HCT116 (cell line): ENCODE results near the gene UPF1. TPM values are rescaled to one million over a fixed set of nuclear protein-coding genes. Genes with fewer than 3 reads are reported as not detected.

Source experiments
- ATAC-seq: fragments of 200-7000 bp; cut with Tn5 transposase; 2 replicates; pipeline ENCODE4 v1.9.1; 2020; ENCODE audit warnings: mild to moderate bottlenecking, moderate library complexity
- BruUV-seq: library from RNA; stranded (reverse); fragments of 400-500 nt; replicated peaks from 2 replicates; lab custom pipeline; 2021; lab: Mats Ljungman, UMichigan
- CTCF ChIA-PET: fragments of 300-600 bp; sonication (Branson Sonifier 250); formaldehyde crosslinking; loops from one replicate; lab custom pipeline; 2021; ENCODE audit warnings: antibody characterized with exemption; lab: Charles Lee
- POLR2A ChIA-PET: fragments of 300-600, 350-600 bp; sonication (Branson Sonifier 250); formaldehyde crosslinking; loops from one replicate; lab custom pipeline; 2021; ENCODE audit warnings: antibody characterized with exemption; lab: Charles Lee
- RAD21 ChIA-PET, 2 experiments: fragments of 300-600 bp; sonication (Branson Sonifier 250); formaldehyde crosslinking; loops; one replicate each; lab custom pipeline; 2023; ENCODE audit warnings: low total read pairs in 2 of 2; ENCODE audit not compliant: uncharacterized antibody in 2 of 2, unreplicated experiment in 2 of 2, low non-redundant PET in 1 of 2; lab: Charles Lee
- DNase-seq: peaks from one replicate; pipeline ENCODE4 v3.0.0-alpha.2; 2010; ENCODE audit warnings: low read depth, low spot score
- H2AFZ ChIP-seq: fragments of 200-600 bp; shearing (Covaris generic), sonication (generic); 2 replicates; pipeline ENCODE4 v1.6.1; 2017; ENCODE audit warnings: low read depth, mixed run types, mixed read lengths, antibody characterized with exemption, low read length; ENCODE audit not compliant: poor library complexity, severe bottlenecking
- H3K27ac ChIP-seq: 2 replicates; pipeline ENCODE4 v1.5.1; 2012; ENCODE audit warnings: low read depth, low read length
- H3K27me3 ChIP-seq: fragments of 200-600 bp; sonication (generic); 2 replicates; pipeline ENCODE4 v1.6.1; 2016; ENCODE audit warnings: mixed run types, low read length, mixed read lengths; ENCODE audit not compliant: insufficient read depth
- H3K36me3 ChIP-seq, 2 experiments: fragments of 200-500 bp in 1 of 2; fragments of 200-600 bp in 1 of 2; sonication (Bioruptor generic) in 1 of 2; sonication (generic) in 1 of 2; 2 replicates each; pipeline versions ENCODE4 v1.5.1 to v1.6.1; 2014 to 2016; ENCODE audit warnings: low read length in 2 of 2, inconsistent platforms in 1 of 2, mixed read lengths in 1 of 2, mixed run types in 1 of 2; ENCODE audit not compliant: insufficient read depth in 2 of 2, control insufficient read depth in 1 of 2
- H3K4me1 ChIP-seq, 2 experiments: fragments of 200-600 bp in 1 of 2; sonication (generic) in 1 of 2; 2 replicates each; pipeline versions ENCODE4 v1.5.1 to v1.6.1; 2012 to 2017; ENCODE audit warnings: low read length in 2 of 2, inconsistent platforms in 1 of 2, mild to moderate bottlenecking in 1 of 2, mixed read lengths in 1 of 2, mixed run types in 1 of 2, moderate library complexity in 1 of 2; ENCODE audit not compliant: insufficient read depth in 2 of 2, control insufficient read depth in 1 of 2
- H3K4me2 ChIP-seq: fragments of 200-600 bp; sonication (generic); 2 replicates; pipeline ENCODE4 v1.6.1; 2017; ENCODE audit warnings: mixed run types, low read length, mixed read lengths
- H3K4me3 ChIP-seq, 2 experiments: fragments of 200-600 bp in 1 of 2; sonication (generic) in 1 of 2; replicated peaks in 1 of 2; 2 replicates each; pipeline ENCODE4 v1.5.1; 2011 to 2016; ENCODE audit warnings: low read length in 2 of 2, control low read depth in 1 of 2, low read depth in 1 of 2, mild to moderate bottlenecking in 1 of 2, mixed read lengths in 1 of 2, mixed run types in 1 of 2
- H3K79me2 ChIP-seq: fragments of 200-600 bp; sonication (generic); 2 replicates; pipeline ENCODE4 v1.6.1; 2017; ENCODE audit warnings: mild to moderate bottlenecking, mixed run types, low read length, moderate library complexity, mixed read lengths; ENCODE audit not compliant: insufficient read depth
- H3K9ac ChIP-seq: fragments of 200-600 bp; sonication (generic); 2 replicates; pipeline ENCODE4 v1.6.1; 2016; ENCODE audit warnings: low read length, mixed read lengths
- H3K9me2 ChIP-seq: fragments of 200-600 bp; sonication (generic), shearing (Covaris generic); 2 replicates; pipeline ENCODE4 v1.6.1; 2017; ENCODE audit warnings: mixed run types, mild to moderate bottlenecking, moderate library complexity; ENCODE audit not compliant: insufficient read depth
- H3K9me3 ChIP-seq, 2 experiments: fragments of 200-500 bp in 1 of 2; fragments of 200-600 bp in 1 of 2; sonication (Bioruptor generic) in 1 of 2; sonication (generic) in 1 of 2; 2 replicates each; pipeline ENCODE4 v1.6.1; 2014 to 2017; ENCODE audit warnings: low read length in 2 of 2, mixed read lengths in 2 of 2, inconsistent platforms in 1 of 2, low read depth in 1 of 2, mild to moderate bottlenecking in 1 of 2, mixed run types in 1 of 2, moderate library complexity in 1 of 2; ENCODE audit not compliant: control insufficient read depth in 1 of 2, insufficient read depth in 1 of 2
- H4K20me1 ChIP-seq: fragments of 200-600 bp; sonication (generic), shearing (Covaris generic); 2 replicates; pipeline ENCODE4 v1.6.1; 2017; ENCODE audit warnings: mixed run types, mild to moderate bottlenecking, moderate library complexity; ENCODE audit not compliant: insufficient read depth
- ATF3 ChIP-seq: IDR thresholded peaks from 2 replicates; pipeline ENCODE4 v1.6.1; 2012
- CBX3 ChIP-seq: IDR thresholded peaks from 2 replicates; pipeline ENCODE4 v1.6.1; 2012; ENCODE audit warnings: low read depth
- CEBPB ChIP-seq: IDR thresholded peaks from 2 replicates; pipeline ENCODE4 v1.6.1; 2012; ENCODE audit warnings: low read depth
- EGR1 ChIP-seq: IDR thresholded peaks from 2 replicates; pipeline ENCODE4 v1.6.1; 2012; ENCODE audit warnings: low read depth
- ELF1 ChIP-seq: IDR thresholded peaks from 2 replicates; pipeline ENCODE4 v1.6.1; 2012; ENCODE audit warnings: low read depth, borderline replicate concordance
- EZH2 ChIP-seq: fragments of 200-600 bp; sonication (generic); IDR thresholded peaks from 2 replicates; pipeline ENCODE4 v1.6.1; 2017; ENCODE audit warnings: antibody characterized with exemption, mixed run types
- EZH2phosphoT487 ChIP-seq: fragments of 200-600 bp; IDR thresholded peaks from 2 replicates; pipeline ENCODE4 v1.6.1; 2018; ENCODE audit warnings: antibody characterized with exemption, borderline replicate concordance
- JUND ChIP-seq: IDR thresholded peaks from 2 replicates; pipeline ENCODE4 v1.6.1; 2012
- MAX ChIP-seq: IDR thresholded peaks from 2 replicates; pipeline ENCODE4 v1.6.1; 2012
- POLR2A ChIP-seq: IDR thresholded peaks from 2 replicates; pipeline ENCODE4 v1.7.0; 2011; ENCODE audit warnings: borderline replicate concordance; ENCODE audit not compliant: insufficient read depth, insufficient read length; ENCODE audit errors: extremely low read depth
- POLR2AphosphoS5 ChIP-seq: IDR thresholded peaks from 2 replicates; pipeline ENCODE4 v1.6.1; 2011; ENCODE audit warnings: mild to moderate bottlenecking, low read depth, low read length, moderate library complexity
- RAD21 ChIP-seq: IDR thresholded peaks from 2 replicates; pipeline ENCODE4 v1.6.1; 2012; ENCODE audit warnings: low read depth, mild to moderate bottlenecking
- SIN3A ChIP-seq: IDR thresholded peaks from 2 replicates; pipeline ENCODE4 v1.6.1; 2012; ENCODE audit warnings: low read depth
- SP1 ChIP-seq: IDR thresholded peaks from 2 replicates; pipeline ENCODE4 v1.6.1; 2012; ENCODE audit warnings: low read depth
- SRF ChIP-seq: IDR thresholded peaks from 2 replicates; pipeline ENCODE4 v1.6.1; 2012; ENCODE audit warnings: low read depth
- TCF7L2 ChIP-seq: IDR thresholded peaks from 2 replicates; pipeline ENCODE4 v1.7.0; 2011; ENCODE audit warnings: borderline replicate concordance, inconsistent platforms; ENCODE audit not compliant: insufficient read depth, insufficient read length; ENCODE audit errors: extremely low read depth
- YY1 ChIP-seq: IDR thresholded peaks from 2 replicates; pipeline ENCODE4 v1.6.1; 2011; ENCODE audit warnings: low read length, low read depth, moderate library complexity, mild to moderate bottlenecking; ENCODE audit not compliant: insufficient replicate concordance; ENCODE audit errors: extremely low read depth
- ZBTB33 ChIP-seq: IDR thresholded peaks from 2 replicates; pipeline ENCODE4 v1.6.1; 2011; ENCODE audit warnings: mild to moderate bottlenecking, low read length, moderate library complexity; ENCODE audit not compliant: insufficient replicate concordance; ENCODE audit errors: extremely low read depth
- ZNF274 ChIP-seq: fragments of 200-500 bp; sonication (Bioruptor generic); IDR thresholded peaks from 2 replicates; pipeline ENCODE4 v1.6.1; 2014; ENCODE audit warnings: mild to moderate bottlenecking, low read depth, low read length, inconsistent platforms
- intact Hi-C: fragments of 100-400 bp; cut with micrococcal nuclease; formaldehyde crosslinking; loops from 2 replicates; pipeline ENCODE4 v1.10.0; 2022
- total RNA-seq: library from RNA; stranded (reverse); gene quantifications from one replicate; pipeline ENCODE4 v1.2.1, GENCODE V29; 2021; ENCODE audit not compliant: unreplicated experiment
- TF ChIP-seq, protein P1 (sequence below), 3 experiments: fragments of 200-600 bp in 1 of 3; sonication (generic) in 1 of 3; IDR thresholded peaks in 2 of 3; conservative IDR thresholded peaks in 1 of 3; 2 replicates each; pipeline ENCODE4 v1.5.1; 2012 to 2017; ENCODE audit warnings: low read depth in 2 of 3, low read length in 2 of 3, antibody characterized with exemption in 1 of 3, borderline replicate concordance in 1 of 3, control low read depth in 1 of 3, mild to moderate bottlenecking in 1 of 3, mixed read lengths in 1 of 3, mixed run types in 1 of 3, moderate library complexity in 1 of 3; ENCODE audit not compliant: insufficient read depth in 1 of 3

The UPF1 gene
- total RNA-seq, 1 experiment from 2014 or later = 78.5 TPM

DNA sequence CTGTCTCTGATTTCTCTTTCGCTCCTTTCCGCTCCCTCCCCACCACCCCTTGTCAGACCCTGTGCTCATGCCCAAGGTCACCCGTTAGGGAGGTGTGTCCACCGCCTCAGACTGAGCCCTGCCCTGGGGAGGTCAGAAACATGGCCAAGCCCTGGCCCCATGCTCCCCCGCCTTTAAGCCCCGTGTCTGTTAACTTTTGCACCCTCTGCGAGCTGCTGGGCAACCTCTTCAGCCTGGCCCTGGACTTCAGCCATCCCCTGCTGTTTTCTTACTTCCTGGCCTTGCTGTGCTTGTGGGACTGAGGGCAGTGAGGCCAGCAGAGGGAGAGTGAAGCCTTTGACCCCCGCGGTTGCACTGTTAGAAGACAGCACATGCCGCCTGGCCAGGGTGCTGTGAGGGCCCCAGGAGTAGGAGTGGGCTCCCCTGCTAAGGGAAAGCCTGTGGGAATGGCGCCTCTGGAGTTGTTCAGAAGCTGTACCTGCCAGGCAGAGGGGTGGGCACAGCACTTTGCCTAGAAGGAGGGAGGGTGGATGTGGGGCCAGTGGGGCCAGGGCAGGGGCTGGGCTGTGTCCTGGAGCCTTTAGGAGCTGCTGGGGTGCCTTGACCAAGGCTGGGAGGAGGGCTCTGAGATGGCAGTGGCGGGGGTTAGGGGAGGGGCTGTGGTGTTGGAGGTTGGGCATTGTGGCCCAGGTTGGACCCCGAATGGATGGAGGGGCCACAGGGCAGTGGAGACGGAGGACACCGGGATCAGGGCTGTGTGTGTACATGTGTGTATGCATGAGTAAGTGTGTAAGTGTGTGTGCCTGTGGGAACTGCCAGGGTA, 7.9 kb downstream of the UPF1 start:
- BruUV-seq = no TSS peak
- POLR2A ChIA-PET = no interaction called here
- H3K27ac ChIP-seq = no peak overlapping the region; the same call in 1 of the 2 replicates

More for the DNA sequence above, 7.9 kb downstream of the UPF1 start:
- RAD21 ChIA-PET = no interaction called here
- CTCF ChIA-PET = no interaction called here
- peaks cover 16% of the 10 kb centered on the region; the same call in 1 of the 2 replicates for H4K20me1 ChIP-seq
- no peak overlapping the region for H3K4me2 ChIP-seq
- intact Hi-C loops = no loop called here
- peaks cover 100% of the 10 kb centered on the region for H3K79me2 ChIP-seq
- DNase-seq (no peak), ATAC-seq (peak; percentile 18; the same call in 1 of the 2 replicates)
- no peak overlapping the region for H3K9ac ChIP-seq
- TF ChIP-seq ATF3 = no peak
- TF ChIP-seq YY1 = no peak
- TF ChIP-seq JUND = no peak
- no peak for TF ChIP-seq ZBTB33
- TF ChIP-seq EZH2 = no peak
- TF ChIP-seq EZH2phosphoT487 = no peak
- no peak for TF ChIP-seq SRF
- TF ChIP-seq RAD21 = no peak
- TF ChIP-seq POLR2AphosphoS5 = no peak
- no peak for TF ChIP-seq ZNF274
- no peak for TF ChIP-seq TCF7L2
- TF ChIP-seq EGR1 = no peak
- TF ChIP-seq MAX = no peak
- TF ChIP-seq ELF1 = no peak
- no peak for TF ChIP-seq SP1
- TF ChIP-seq SIN3A = no peak
- TF ChIP-seq CBX3 = no peak
- TF ChIP-seq, protein P1, sequence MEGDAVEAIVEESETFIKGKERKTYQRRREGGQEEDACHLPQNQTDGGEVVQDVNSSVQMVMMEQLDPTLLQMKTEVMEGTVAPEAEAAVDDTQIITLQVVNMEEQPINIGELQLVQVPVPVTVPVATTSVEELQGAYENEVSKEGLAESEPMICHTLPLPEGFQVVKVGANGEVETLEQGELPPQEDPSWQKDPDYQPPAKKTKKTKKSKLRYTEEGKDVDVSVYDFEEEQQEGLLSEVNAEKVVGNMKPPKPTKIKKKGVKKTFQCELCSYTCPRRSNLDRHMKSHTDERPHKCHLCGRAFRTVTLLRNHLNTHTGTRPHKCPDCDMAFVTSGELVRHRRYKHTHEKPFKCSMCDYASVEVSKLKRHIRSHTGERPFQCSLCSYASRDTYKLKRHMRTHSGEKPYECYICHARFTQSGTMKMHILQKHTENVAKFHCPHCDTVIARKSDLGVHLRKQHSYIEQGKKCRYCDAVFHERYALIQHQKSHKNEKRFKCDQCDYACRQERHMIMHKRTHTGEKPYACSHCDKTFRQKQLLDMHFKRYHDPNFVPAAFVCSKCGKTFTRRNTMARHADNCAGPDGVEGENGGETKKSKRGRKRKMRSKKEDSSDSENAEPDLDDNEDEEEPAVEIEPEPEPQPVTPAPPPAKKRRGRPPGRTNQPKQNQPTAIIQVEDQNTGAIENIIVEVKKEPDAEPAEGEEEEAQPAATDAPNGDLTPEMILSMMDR (IDR thresholded peaks at IDR 0.05 in 2 of 3, conservative IDR thresholded peaks at IDR 0.05 in 1 of 3; ENCODE audit: borderline replicate concordance in 1 of 3, insufficient read depth in 1 of 3, low read depth in 2 of 3, low read length in 2 of 3) = no peak
- no peak for TF ChIP-seq CEBPB
- TF ChIP-seq POLR2A = no peak
- H3K9me2 ChIP-seq = no peaks in the 10 kb centered on the region
- H3K27me3 ChIP-seq = no peaks in the 10 kb centered on the region
- peaks cover 19 to 36% of the 10 kb centered on the region in 2 experiments; a peak in 3 of 4 replicates for H3K36me3 ChIP-seq
- H3K4me1 ChIP-seq = 0 out of 4 replicates have a peak, but pooled peaks cover 0 to 4% of the 10 kb centered on the region in 2 experiments
- H3K9me3 ChIP-seq = no peaks in the 10 kb centered on the region
- no peak overlapping the region for H2AFZ ChIP-seq
- H3K4me3 ChIP-seq = no peak overlapping the region
